Ectodermal cell (in vitro differentiated cells): ENCODE measurements around the gene MST1. TPM values are rescaled to one million over a fixed set of nuclear protein-coding genes. Genes with fewer than 3 reads are reported as not detected.

ENCODE experiments used
- H3K27ac ChIP-seq: 2 replicates; pipeline ENCODE4 v1.7.0; 2013; ENCODE audit warnings: mild to moderate bottlenecking, low read depth, low read length; ENCODE audit not compliant: insufficient read depth, poor library complexity, severe bottlenecking
- H3K27me3 ChIP-seq: 2 replicates; pipeline ENCODE4 v1.7.0; 2013; ENCODE audit warnings: mild to moderate bottlenecking, low read length; ENCODE audit not compliant: insufficient read depth, control insufficient read depth, poor library complexity, severe bottlenecking
- H3K36me3 ChIP-seq: one replicate; pipeline ENCODE4 v1.7.0; 2013; ENCODE audit warnings: low read length; ENCODE audit not compliant: control insufficient read depth, insufficient read depth
- H3K4me1 ChIP-seq: one replicate; pipeline ENCODE4 v1.7.0; 2013; ENCODE audit warnings: low read length; ENCODE audit not compliant: control insufficient read depth, insufficient read depth
- H3K4me3 ChIP-seq: 2 replicates; pipeline ENCODE4 v1.7.0; 2013; ENCODE audit warnings: low read depth, low read length, control low read depth; ENCODE audit not compliant: insufficient read depth
- H3K9me3 ChIP-seq: 2 replicates; pipeline ENCODE4 v1.7.0; 2013; ENCODE audit warnings: mild to moderate bottlenecking, low read length, moderate library complexity; ENCODE audit not compliant: control insufficient read depth
- WGBS, 2 experiments: methylation state at CpG; one replicate each; pipeline ENCODE4 v1.1.7; 2013; ENCODE audit warnings: missing lambda C conversion rate in 2 of 2; 5-methylcytosine and 5-hydroxymethylcytosine counted together
- polyA plus RNA-seq, 4 experiments: library from polyadenylated mRNA; stranded (reverse); fragments of 50-300 nt; gene quantifications; one replicate each; pipeline ENCODE4 v1.2.3, GENCODE V29; 2013

The MST1 gene
- 15.1 TPM for polyA plus RNA-seq (2013, experiment 1 of 4)
- 10.6 TPM for polyA plus RNA-seq (2013, experiment 2 of 4)
- polyA plus RNA-seq (2013, experiment 3 of 4): 12.9 TPM
- 13.9 TPM for polyA plus RNA-seq (2013, experiment 4 of 4)

DNA sequence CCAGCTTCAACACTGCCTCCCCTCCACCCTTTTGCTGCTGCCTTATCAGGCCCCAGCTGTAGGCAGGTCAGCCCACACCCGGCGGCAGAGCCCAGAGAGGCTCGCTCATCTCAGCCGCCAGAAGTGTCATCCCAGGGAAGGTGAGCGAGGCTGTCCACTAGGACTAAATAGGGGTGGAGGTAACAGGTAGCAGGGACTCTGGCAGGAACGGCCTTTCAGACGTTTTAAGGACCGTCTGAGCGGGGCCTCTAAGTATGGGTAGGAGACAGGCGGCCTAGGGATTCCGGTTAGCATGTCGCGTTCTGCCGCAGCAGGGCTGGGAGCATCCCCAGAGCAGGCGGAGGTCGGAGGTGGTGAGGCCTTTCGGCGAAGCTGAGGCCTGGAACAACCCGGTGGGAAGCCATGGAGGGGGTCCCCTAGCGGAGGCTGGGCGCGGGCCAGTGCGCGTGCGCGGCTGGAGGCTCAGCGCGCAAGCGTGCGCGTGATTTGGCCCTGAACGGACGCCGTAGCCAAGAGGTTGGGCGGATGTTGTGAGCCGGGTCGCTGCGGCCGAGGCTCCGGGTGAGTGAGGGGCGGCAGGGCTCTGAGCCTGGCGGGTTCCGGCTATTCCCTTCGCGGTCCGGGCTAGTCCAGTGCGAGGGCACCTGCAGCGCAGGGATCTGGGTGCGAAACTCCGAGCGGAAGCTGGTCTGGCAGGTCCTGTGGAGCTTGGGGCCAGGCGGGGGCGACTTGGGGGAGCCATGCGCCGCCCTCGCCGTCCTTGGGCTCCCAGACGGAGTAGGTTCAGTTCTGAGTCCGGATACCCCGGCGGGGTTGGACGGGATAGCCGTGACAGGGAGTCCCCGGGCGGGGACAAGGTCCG lies at the start of gene MST1, which contains the start of gene RNF123:
TSS of gene MST1 (minus strand) at position 429 of the 862 bp plus-strand sequence. CDS start 783 bp downstream, outside the sequence.
TSS of gene RNF123 (plus strand) at position 512 of the 862 bp plus-strand sequence. CDS start 1,609 bp downstream, outside the sequence.
- no peaks in the 10 kb centered on the region for H3K9me3 ChIP-seq
- no peaks in the 10 kb centered on the region for H3K4me1 ChIP-seq
- H3K27ac ChIP-seq: no peak within 1 kb of the TSS
- peaks cover 6% of the 10 kb centered on the region for H3K27me3 ChIP-seq
- H3K4me3 ChIP-seq: peak within 1 kb of the TSS; percentile 82
- peaks cover 4% of the 10 kb centered on the region for H3K36me3 ChIP-seq
- 5 to 7% methylated on average over 66 of the region's 66 CpGs for WGBS, 2 experiments

DNA sequence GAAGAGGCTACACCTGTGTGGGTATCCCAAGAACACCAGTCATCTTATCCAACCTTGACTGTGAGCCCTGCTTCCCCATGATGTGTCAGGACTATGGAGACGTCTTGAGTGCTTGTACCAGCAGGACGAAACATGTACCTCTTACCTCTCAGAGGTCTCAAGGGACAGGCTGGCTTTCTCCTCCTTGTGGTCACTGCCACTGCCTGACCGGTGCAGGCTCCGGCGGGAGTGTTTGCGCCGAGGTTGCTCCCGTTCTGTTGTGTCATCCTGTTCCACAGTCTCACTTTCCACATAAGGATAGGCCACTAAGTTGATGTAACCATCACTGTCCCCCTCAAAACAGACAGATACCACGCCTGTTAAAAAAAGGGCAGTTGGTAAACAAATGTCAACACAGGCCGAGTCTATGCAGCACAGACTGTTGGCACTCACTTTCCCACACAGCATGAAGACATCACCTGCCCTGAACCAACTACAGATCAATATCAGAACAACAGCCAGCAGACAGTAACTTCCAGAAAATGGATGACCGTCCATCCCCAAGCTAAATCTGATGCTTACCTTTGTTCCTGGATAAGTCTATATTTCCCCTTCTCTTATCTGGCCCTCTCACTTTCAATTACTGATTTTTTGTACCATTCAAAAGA lies 48.9 kb upstream of the MST1 start:
- peaks cover 20% of the 10 kb centered on the region for H3K36me3 ChIP-seq
- 95 to 96% methylated on average over 11 of the region's 11 CpGs for WGBS, 2 experiments

DNA sequence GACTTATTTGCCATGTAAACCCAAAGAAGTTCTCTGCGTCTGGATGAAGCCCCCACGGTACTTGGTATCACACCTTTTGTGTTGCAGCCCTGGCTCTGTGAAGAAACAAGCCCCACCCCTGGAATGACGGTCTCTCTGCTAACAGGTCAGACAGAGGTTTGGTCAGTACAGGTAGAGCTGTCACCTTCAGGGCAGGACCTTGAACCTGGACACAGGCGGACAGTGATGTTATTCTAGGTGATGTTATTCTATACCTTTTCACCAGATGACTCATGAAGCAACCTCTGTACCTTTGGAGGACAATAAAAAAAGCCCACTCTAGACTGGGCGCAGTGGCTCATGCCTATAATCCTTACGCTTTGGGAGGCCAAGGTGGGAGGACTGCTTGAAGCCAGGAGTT lies 45.5 kb upstream of the MST1 start:
- Histone ChIP-seq H3K27me3 (no peaks in the 10 kb centered on the region), H3K36me3 (peaks cover 35% of the 10 kb centered on the region), H3K27ac (no peak overlapping the region), H3K4me1 (no peaks in the 10 kb centered on the region), H3K4me3 (no peak overlapping the region), H3K9me3 (no peaks in the 10 kb centered on the region)
- 96 to 99% methylated on average over 6 of the region's 6 CpGs for WGBS, 2 experiments

More for the DNA sequence above, 48.9 kb upstream of the MST1 start:
- Histone ChIP-seq H3K27ac (no peak overlapping the region), H3K27me3 (no peaks in the 10 kb centered on the region), H3K4me1 (no peaks in the 10 kb centered on the region), H3K4me3 (no peak overlapping the region), H3K9me3 (no peaks in the 10 kb centered on the region)

DNA sequence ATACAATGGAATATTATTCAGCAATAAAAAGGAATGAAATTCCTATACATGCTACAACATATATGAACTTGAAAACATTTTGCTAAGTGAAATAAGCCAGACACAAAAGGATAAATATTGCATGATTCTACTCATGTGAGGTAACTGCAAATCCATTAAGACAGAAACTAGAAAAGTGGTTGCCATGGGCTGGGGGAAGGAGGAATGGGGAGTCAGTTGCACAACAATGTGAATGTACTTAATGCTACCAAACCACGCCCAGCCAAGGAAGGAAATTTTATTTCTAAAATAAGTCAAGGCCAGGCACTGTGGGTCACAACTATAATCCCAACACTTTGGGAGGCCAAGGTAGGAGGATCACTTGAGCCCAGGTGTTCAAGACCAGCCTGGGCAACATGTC lies 44.3 kb upstream of the MST1 start:
- no peak overlapping the region for H3K4me3 ChIP-seq
- peaks cover 33% of the 10 kb centered on the region for H3K36me3 ChIP-seq
- no peaks in the 10 kb centered on the region for H3K9me3 ChIP-seq
- H3K4me1 ChIP-seq: no peaks in the 10 kb centered on the region
- WGBS, 2 experiments: 96 to 100% methylated on average over 1 of the region's 1 CpG
- H3K27me3 ChIP-seq: no peaks in the 10 kb centered on the region
- no peak overlapping the region for H3K27ac ChIP-seq

DNA sequence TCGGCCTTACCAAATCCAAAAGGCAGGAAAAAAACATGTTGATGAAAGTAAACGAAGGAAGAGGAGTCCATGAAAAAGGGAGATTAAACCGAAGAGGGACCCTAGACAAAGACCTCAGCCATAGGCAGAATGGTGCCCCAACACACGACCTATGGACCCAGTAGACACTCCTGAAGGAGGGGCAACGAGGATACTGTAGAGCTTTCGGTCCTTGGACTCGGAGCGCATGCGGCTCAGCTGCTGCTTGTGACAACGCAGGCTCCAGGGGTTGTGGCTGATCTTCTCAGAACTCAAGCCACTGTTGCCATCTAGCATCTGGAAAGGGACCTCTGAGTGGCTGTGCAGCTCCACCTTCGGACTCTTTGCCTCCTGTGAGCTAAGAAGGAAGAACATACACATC lies 43.3 kb upstream of the MST1 start:
- Histone ChIP-seq H3K27ac (no peak overlapping the region), H3K4me3 (no peak overlapping the region), H3K27me3 (no peaks in the 10 kb centered on the region), H3K9me3 (no peaks in the 10 kb centered on the region), H3K4me1 (no peaks in the 10 kb centered on the region), H3K36me3 (peaks cover 30% of the 10 kb centered on the region)
- 94 to 95% methylated on average over 11 of the region's 11 CpGs for WGBS, 2 experiments

DNA sequence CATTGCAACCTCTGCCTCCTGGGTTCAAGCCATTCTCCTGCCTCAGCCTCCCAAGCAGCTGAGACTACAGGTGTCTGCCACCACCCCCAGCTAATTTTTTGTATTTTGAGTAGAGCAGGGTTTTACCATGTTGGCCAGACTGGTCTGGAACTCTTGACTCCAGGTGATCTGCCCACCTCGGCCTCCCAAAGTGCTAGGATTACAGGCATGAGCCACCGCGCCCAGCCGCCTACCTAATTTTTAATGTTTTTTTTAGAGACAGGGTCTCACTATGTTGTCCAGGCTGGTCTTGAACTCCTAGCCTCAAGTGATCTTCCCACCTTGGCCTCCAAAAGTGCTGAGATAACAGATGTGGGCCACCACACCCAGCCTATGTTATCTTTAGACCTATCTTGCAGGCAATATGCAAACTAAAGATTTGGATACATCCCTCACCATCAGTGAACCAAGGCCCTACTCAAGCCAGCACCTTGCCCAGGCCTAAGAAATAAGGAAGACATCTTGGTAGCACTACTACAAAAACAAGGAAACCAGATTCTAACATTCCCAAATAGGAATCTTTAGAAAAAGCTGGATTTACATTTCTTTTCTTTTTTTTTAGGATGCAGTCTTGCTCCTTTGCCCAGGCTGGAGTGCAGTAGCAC lies 40.8 kb upstream of the MST1 start:
- Histone ChIP-seq H3K36me3 (peaks cover 27% of the 10 kb centered on the region), H3K27me3 (no peaks in the 10 kb centered on the region), H3K4me1 (no peaks in the 10 kb centered on the region), H3K4me3 (no peak overlapping the region), H3K27ac (no peak overlapping the region), H3K9me3 (no peaks in the 10 kb centered on the region)
- 93 to 94% methylated on average over 4 of the region's 4 CpGs for WGBS, 2 experiments

DNA sequence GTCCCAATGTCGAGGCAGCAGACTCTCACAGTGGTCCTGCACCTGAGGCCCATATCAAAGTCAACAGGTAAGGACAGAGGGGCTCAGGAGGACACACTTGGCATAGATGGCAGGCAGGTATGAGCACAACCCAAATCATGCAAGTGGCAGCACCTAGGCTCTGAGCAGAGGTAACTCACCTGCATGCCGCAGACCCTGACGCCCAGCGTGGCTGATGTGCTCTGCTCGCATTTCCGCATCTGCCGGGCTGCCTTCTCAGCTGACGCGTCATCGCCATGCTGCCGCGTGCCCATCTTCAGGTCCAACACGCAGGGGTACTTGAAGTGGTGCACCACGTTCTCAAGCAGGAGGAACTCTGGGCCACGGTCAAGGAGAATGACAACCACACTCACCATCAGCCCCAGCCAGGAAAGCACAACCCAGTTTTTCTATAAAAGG lies 38.7 kb upstream of the MST1 start:
- 97% methylated on average over 15 of the region's 15 CpGs for WGBS, 2 experiments
- H3K27me3 ChIP-seq: no peaks in the 10 kb centered on the region
- H3K9me3 ChIP-seq: no peaks in the 10 kb centered on the region
- H3K27ac ChIP-seq: no peak overlapping the region
- H3K4me1 ChIP-seq: peaks cover 3% of the 10 kb centered on the region
- peaks cover 23% of the 10 kb centered on the region for H3K36me3 ChIP-seq
- H3K4me3 ChIP-seq: no peak overlapping the region

DNA sequence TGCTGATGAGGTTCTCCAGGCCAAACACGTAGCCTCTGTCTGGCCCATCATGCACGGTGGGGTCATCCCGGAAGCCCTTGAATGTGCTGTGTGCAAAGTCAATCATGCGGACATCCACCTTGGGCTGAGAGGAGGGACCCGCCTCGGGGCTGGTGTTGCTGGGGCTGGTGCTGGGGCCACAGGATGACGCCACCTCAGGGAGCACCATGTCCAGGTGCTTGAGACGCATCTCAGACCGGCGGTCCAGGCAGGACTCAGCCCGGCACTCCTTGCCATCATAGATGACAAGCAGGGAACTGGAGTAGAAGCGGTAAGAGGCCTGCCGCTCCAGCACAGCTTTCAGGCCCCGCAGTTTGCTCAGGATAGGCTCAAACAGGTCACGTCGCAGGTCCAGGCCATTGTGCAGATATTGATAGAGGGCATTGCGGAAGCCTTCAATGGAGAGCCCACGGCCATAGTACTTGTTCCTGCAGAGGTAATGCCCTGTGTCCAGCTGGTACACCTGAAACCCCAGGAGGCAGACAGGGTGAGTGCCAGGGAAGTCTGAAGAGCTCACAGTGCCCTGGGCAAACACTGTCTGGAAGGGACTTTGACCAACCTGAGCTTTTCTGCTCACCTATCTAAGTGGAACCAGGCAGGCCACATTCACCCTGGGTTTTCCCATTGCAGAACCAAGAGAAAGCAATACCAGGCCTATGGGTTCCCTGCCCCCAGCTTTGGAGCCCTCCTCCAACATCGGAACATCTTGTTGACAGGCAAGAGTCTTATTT lies 38.1 kb upstream of the MST1 start:
- no peaks in the 10 kb centered on the region for H3K9me3 ChIP-seq
- H3K36me3 ChIP-seq: peaks cover 22% of the 10 kb centered on the region
- H3K4me3 ChIP-seq: no peak overlapping the region
- H3K27ac ChIP-seq: no peak overlapping the region
- H3K4me1 ChIP-seq: peaks cover 6% of the 10 kb centered on the region
- 96 to 97% methylated on average over 19 of the region's 19 CpGs for WGBS, 2 experiments
- no peaks in the 10 kb centered on the region for H3K27me3 ChIP-seq

DNA sequence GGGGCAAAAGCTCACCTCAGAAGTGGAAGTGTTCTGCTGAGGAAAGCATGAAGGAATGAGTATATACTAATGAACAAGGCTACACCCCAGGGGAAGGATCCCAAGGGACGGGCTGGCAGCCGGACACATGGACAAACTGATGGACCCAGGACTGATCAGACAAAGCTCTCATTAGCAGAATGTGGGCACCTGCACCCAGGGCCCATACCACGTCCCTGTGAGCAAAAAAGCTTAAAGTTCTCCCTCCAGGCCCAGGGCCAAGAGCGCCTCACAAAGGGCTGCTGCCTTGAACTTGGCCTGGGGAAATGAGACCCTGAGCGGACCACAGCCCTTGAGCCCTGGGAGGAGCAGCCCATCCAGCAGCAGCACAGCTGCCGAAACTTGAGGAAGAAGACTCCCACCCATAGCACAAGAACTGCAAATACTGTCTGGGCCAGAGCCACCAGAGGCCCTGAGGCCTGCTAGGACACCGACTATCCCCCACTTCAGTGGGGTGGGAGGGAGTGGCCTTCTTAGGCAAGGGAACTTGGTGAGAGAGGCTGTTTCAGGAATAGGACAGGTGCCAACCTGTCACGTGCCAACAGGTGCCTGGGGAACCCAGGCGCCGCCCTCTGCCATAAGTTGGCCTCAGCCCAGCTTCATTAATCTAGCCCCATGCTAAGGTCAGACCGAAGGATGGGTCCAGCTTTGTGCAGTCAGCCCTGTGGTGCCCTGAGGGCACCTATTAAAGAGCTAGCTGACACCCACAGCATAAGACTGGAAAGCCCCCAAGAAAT lies 36.8 kb upstream of the MST1 start:
- H3K27me3 ChIP-seq: no peaks in the 10 kb centered on the region

More for the DNA sequence above, 36.8 kb upstream of the MST1 start:
- WGBS, 2 experiments: 94 to 95% methylated on average over 11 of the region's 11 CpGs
- Histone ChIP-seq H3K4me1 (peaks cover 6% of the 10 kb centered on the region), H3K9me3 (no peaks in the 10 kb centered on the region), H3K4me3 (no peak overlapping the region), H3K27ac (no peak overlapping the region), H3K36me3 (peaks cover 13% of the 10 kb centered on the region)
